ENCODE results near the gene CCDC106. TPM values are rescaled to one million over a fixed set of nuclear protein-coding genes. Genes with fewer than 3 reads are reported as not detected.

CCDC106 gene
- total and polyA plus RNA-seq, 2 of the 4 experiments (the other 2 are of a cell fraction), result 2.3 to 13.6 TPM

DNA sequence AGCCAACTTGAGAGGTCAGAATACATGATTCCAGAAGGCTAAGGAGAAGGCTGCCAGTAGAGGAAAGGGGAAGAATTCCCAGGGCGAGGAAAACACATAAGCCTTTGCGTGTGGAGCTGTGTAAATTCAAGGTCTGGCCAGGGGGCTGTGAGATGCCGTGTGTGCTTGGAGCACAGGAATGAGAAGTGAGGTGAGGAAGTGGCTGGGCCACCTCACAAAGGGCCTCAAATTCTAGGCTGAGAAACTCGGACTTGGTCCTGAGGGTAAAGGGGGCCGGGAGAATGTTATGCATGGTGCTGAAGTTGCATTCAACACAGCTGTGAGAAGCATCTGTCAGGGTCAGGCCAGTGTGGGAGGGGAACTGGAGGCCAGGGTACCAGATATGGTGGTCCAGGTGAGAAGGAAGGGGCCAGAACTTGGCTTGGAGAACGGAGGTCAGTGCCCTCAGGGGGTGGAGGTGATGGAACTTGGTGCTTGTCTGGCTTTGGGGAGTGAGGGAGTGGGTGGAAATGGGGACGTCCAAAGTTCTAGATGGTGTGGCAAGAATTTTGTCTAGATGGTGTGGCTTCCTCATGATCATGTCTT lies 12.1 kb upstream of the CCDC106 start:
- H2AK9ac ChIP-seq (replicated peaks; ENCODE audit: low read depth, low read length, poor library complexity), result peak overlapping the region; percentile 81
- peak overlapping the region; percentile 98 for H4K5ac ChIP-seq (ENCODE audit: low read depth, low read length)
- no peak overlapping the region for H3K18ac ChIP-seq (ENCODE audit: low read depth, low read length)
- peak overlapping the region; percentile 98 for H3K9ac ChIP-seq (ENCODE audit: low read depth, low read length)
- peaks cover 4% of the 10 kb centered on the region; the same call in 1 of the 2 replicates for H3K36me3 ChIP-seq (ENCODE audit: control insufficient read depth, insufficient read depth, low read length)
- peak overlapping the region; percentile 88 for H3K4me3 ChIP-seq (ENCODE audit: insufficient read depth, low read depth, low read length)
- DNase-seq (no peak), ATAC-seq (ENCODE audit: low read depth) (no peak)
- intact Hi-C loops (cut with micrococcal nuclease) (loop anchor here (10.0 kb wide), 1 partner anchor 429 kb away; no protein-coding TSS in a partner anchor), dilution Hi-C loops (cut with HindIII; ENCODE audit: low sequenced_read_pairs, unreplicated experiment) (no loop called here), in situ Hi-C loops (cut with MboI; ENCODE audit: low sequenced_read_pairs) (loop anchor here (25.0 kb wide), 2 partner anchors 349 to 524 kb away; partner anchors contain the start of genes BRSK1, HSPBP1 and PPP1R12C)
- H3K23ac ChIP-seq (ENCODE audit: low read depth, low read length), result peak overlapping the region; percentile 38; the same call in 1 of the 2 replicates
- H3K27ac ChIP-seq (ENCODE audit: insufficient read depth, low read length), result peak overlapping the region; percentile 92; the same call in 1 of the 2 replicates
- peaks cover 18% of the 10 kb centered on the region for H3K9me1 ChIP-seq (ENCODE audit: insufficient read depth, low read length)
- peak overlapping the region; percentile 97 for H3K14ac ChIP-seq (replicated peaks; ENCODE audit: low read depth, low read length)
- no peak overlapping the region for H2BK20ac ChIP-seq (ENCODE audit: low read depth, low read length)
- peak overlapping the region; percentile 98 for H3K4me2 ChIP-seq (ENCODE audit: low read depth, low read length)
- H3K27me3 ChIP-seq (ENCODE audit: control insufficient read depth, insufficient read depth, low read length), result no peaks in the 10 kb centered on the region
- no peak overlapping the region for H4K91ac ChIP-seq (ENCODE audit: insufficient read depth, low read depth, low read length)
- H3K79me1 ChIP-seq (ENCODE audit: low read depth in 1 of 2, low read length in 2 of 2), result peaks cover 26 to 60% of the 10 kb centered on the region in 2 experiments
- 76% methylated on average over 6 of the region's 7 CpGs; no CpG with 5 or more reads in 1 of the 2 experiments for WGBS, 2 experiments (ENCODE audit: extremely low coverage in 2 of 2, insufficient read length in 1 of 2)
- TF ChIP-seq SMC3 (IDR thresholded peaks at IDR 0.05; ENCODE audit: low read depth, low read length), result no peak
- TF ChIP-seq NFE2L2 (IDR thresholded peaks at IDR 0.05; ENCODE audit: low read depth, low read length), result no peak
- no peak for TF ChIP-seq RFX5 (IDR thresholded peaks at IDR 0.05; ENCODE audit: low read depth, low read length)
- no peak for TF ChIP-seq BHLHE40 (IDR thresholded peaks at IDR 0.05; ENCODE audit: low read depth, low read length)
- no peak for TF ChIP-seq FOS (IDR thresholded peaks at IDR 0.05; ENCODE audit: low read depth, low read length)
- TF ChIP-seq, protein P1, sequence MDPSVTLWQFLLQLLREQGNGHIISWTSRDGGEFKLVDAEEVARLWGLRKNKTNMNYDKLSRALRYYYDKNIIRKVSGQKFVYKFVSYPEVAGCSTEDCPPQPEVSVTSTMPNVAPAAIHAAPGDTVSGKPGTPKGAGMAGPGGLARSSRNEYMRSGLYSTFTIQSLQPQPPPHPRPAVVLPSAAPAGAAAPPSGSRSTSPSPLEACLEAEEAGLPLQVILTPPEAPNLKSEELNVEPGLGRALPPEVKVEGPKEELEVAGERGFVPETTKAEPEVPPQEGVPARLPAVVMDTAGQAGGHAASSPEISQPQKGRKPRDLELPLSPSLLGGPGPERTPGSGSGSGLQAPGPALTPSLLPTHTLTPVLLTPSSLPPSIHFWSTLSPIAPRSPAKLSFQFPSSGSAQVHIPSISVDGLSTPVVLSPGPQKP (IDR thresholded peaks at IDR 0.05; ENCODE audit: borderline replicate concordance, low read depth, low read length), result no peak
- no peak for TF ChIP-seq CHD1 (IDR thresholded peaks at IDR 0.05; ENCODE audit: low read depth, low read length)
- no TSS peak for BruUV-seq (replicated peaks)
- no peak overlapping the region for H2BK120ac ChIP-seq (ENCODE audit: low read depth, low read length)
- no peak overlapping the region for H2BK15ac ChIP-seq (ENCODE audit: low read depth, low read length)
- H4K8ac ChIP-seq (ENCODE audit: low read depth in 2 of 2, low read length in 2 of 2), result peak overlapping the region; percentile 97 to 99; a peak in 3 of 4 replicates
- no peaks in the 10 kb centered on the region for H3K9me3 ChIP-seq (ENCODE audit: control insufficient read depth, insufficient read depth, low read length)
- ChIA-PET CTCF (interaction anchor here (0.6 to 1.6 kb wide), 2 partner anchors 17 to 18 kb away, joined by 3 to 4 read pairs; no protein-coding TSS in a partner anchor), POLR2A (ENCODE audit: unreplicated experiment) (interaction anchor here (0.5 kb wide), 1 partner anchor 543 kb away, joined by 4 read pairs; no protein-coding TSS in a partner anchor)
- 0 out of 2 replicates have a peak, but pooled peaks cover 9% of the 10 kb centered on the region for H4K20me1 ChIP-seq (ENCODE audit: insufficient read depth, low read length)
- no peak overlapping the region for H3K56ac ChIP-seq (ENCODE audit: extremely low read depth, insufficient read depth, low read length)
- H2AK5ac ChIP-seq (ENCODE audit: low read depth, low read length), result peak overlapping the region; percentile 97; the same call in 1 of the 2 replicates
- H3K4ac ChIP-seq (ENCODE audit: low read depth, low read length), result peak overlapping the region; percentile 96
- H2AFZ ChIP-seq (replicated peaks; ENCODE audit: low read length, poor library complexity), result no peak overlapping the region
- no peak overlapping the region for H2BK5ac ChIP-seq (ENCODE audit: low read depth, low read length, poor library complexity, severe bottlenecking)
- peaks cover 11% of the 10 kb centered on the region for H3K4me1 ChIP-seq (ENCODE audit: control insufficient read depth, insufficient read depth, low read length)

All from IMR-90 (cell line).